Mononuclear cell (primary cell): ENCODE measurements around the gene BPIFB4. TPM values are rescaled to one million over a fixed set of nuclear protein-coding genes. Genes with fewer than 3 reads are reported as not detected.
"Not testable (repeated sequence)": the region's sequence is repeated elsewhere in the genome, so short reads cannot be mapped to it uniquely, and the experiment has no call there.

Experiments
- H3K27me3 ChIP-seq: 2 replicates; pipeline ENCODE4 v1.6.0; 2011; ENCODE audit warnings: low read length, control low read depth; ENCODE audit not compliant: insufficient read depth
- H3K4me1 ChIP-seq: 2 replicates; pipeline ENCODE4 v1.5.1; 2011; ENCODE audit warnings: mild to moderate bottlenecking, low read length, control low read depth; ENCODE audit not compliant: insufficient read depth
- H3K4me3 ChIP-seq: 2 replicates; pipeline ENCODE4 v1.5.1; 2011; ENCODE audit warnings: mild to moderate bottlenecking, low read length, moderate library complexity
- H3K9me3 ChIP-seq: 2 replicates; pipeline ENCODE4 v1.5.1; 2011; ENCODE audit warnings: low read depth, mild to moderate bottlenecking, control low read depth, low read length
- total RNA-seq: library from RNA; depleted of rRNA; stranded (reverse); fragments of >200 nt; gene quantifications from one replicate; pipeline ENCODE4 v1.2.3, GENCODE V29; 2012

Gene BPIFB4
- total RNA-seq, 1 donor = not detected

- Histone ChIP-seq H3K9me3 (no peaks in the 10 kb centered on the region), H3K27me3 (no peaks in the 10 kb centered on the region), H3K4me3 (no peak overlapping the region), H3K4me1 (no peaks in the 10 kb centered on the region)
Measured at GRCh38 chr20:33112547-33113386, 33.3 kb downstream of the BPIFB4 start.

GRCh38 chr20:33113387-33113908, 34.0 kb downstream of the BPIFB4 start:
- no peaks in the 10 kb centered on the region for H3K9me3 ChIP-seq
- H3K4me3 ChIP-seq = no peak overlapping the region
- no peaks in the 10 kb centered on the region for H3K27me3 ChIP-seq
- H3K4me1 ChIP-seq = no peaks in the 10 kb centered on the region

GRCh38 chr20:33115501-33115900, 36.1 kb downstream of the BPIFB4 start:
- not testable (repeated sequence) for H3K27me3 ChIP-seq, H3K4me3 ChIP-seq, H3K4me1 ChIP-seq, H3K9me3 ChIP-seq

DNA sequence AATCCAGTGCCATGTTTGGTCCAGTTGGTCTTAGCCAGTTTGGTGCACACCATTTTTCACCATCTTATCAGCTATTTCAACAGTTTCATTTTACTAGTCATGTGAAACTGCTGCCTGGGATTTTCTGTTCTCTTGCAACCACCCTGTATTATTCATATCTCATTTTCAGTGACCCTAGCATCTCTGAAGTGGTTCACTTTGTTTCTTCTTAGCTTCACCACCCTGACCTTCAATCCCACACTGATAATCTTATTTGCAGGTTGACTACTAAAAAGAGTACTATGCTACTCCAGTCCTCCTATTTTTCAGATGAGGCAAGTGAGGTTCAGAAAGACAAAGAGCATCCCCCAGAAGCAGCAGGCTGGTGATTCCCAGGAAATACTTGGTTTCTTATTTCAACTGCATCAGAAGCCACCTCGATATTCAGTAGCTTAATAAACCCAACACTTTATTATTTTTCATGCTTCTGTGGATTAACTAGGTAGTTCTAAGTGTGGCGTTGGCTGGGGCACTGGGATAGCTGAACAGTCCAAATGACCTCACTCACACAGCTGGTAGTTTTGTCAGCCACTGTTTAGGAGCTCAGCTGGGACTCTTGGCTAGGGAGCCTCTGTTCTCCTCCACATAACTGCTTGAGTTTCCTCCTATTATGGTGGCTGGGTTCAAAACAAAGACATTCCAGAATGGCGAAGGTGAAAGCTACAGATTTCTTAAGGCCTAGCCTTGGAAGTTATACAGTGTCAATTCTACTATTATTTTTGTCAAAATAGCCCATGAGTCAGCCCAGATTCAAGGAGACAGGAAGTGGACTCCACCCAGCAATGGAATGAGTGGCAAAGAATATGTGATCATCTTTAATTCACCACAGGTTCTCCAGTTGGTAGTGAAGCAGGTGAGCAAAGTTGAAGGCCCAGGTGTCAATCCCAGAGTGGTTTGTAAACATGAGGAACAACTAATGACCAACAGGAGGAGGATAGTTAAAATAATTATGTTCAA, 40.6 kb downstream of the BPIFB4 start:
- Histone ChIP-seq H3K27me3 (no peaks in the 10 kb centered on the region), H3K4me3 (no peak overlapping the region), H3K4me1 (no peaks in the 10 kb centered on the region), H3K9me3 (no peaks in the 10 kb centered on the region)

DNA sequence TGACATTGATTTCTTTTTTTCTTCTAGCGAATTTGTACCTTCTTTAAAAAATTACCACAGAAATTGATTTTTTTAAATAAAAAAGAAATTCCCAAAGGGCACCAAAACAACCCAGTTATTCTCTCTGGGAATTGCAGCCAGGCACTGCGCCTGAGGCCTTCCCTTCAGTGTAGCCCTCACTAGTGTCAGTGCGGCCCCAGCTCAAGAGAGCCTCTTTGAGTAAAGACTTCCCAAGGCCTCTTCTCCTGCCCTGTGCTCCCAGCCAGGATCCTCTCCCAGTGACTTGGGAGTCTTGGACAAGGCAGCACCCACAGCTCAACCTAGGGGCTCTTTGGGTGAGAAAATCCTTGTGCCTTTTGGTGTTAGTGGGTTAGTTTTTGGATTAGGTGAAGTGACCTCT, 41.5 kb downstream of the BPIFB4 start:
- Histone ChIP-seq H3K4me1 (no peaks in the 10 kb centered on the region), H3K27me3 (no peaks in the 10 kb centered on the region), H3K9me3 (no peaks in the 10 kb centered on the region), H3K4me3 (no peak overlapping the region)

DNA sequence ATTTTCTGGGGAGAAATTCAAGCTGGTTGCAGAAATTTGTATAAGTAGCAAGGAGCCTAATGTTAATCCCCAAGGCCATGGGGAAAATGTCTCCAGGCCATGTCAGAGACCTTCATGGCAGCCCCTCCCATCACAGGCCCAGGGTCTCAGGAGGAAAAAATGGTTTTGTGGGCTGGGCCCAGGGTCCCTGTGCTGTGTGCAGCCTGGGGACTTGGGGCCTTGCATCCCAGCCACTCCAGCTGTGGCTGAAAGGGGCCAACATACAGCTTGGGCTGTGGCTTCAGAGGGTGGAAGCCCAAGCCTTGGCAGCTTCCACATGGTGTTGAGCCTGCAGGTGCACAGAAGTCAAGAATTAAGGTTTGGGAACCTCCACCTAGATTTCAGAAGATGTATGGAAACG, 42.9 kb downstream of the BPIFB4 start:
- not testable (repeated sequence) for H3K9me3 ChIP-seq, H3K4me3 ChIP-seq, H3K27me3 ChIP-seq, H3K4me1 ChIP-seq

DNA sequence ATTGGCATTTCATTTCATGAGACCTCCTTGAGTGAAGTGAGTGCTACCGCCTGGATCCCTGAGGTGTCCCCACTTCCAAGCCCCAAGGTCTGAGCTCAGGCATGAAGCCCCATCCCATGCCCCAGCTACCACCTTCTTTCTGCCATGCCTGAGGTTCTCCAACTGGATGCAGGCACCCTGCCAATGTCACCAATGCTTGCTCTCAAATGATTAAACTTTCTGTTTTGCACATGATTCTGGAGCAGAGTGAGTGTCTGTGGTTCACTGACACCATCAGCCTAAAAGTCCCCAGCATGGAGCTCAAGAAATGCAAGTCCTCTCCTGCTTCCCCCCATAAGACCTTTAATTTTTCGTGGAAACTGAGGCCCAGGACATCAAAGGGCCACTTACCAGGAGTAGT, 44.8 kb downstream of the BPIFB4 start:
- Histone ChIP-seq H3K27me3 (no peaks in the 10 kb centered on the region), H3K4me1 (no peaks in the 10 kb centered on the region), H3K4me3 (no peak overlapping the region), H3K9me3 (no peaks in the 10 kb centered on the region)

- Histone ChIP-seq H3K27me3 (no peaks in the 10 kb centered on the region), H3K9me3 (no peaks in the 10 kb centered on the region), H3K4me3 (no peak overlapping the region), H3K4me1 (no peaks in the 10 kb centered on the region)
Measured at GRCh38 chr20:33124994-33125393, 45.6 kb downstream of the BPIFB4 start.

DNA sequence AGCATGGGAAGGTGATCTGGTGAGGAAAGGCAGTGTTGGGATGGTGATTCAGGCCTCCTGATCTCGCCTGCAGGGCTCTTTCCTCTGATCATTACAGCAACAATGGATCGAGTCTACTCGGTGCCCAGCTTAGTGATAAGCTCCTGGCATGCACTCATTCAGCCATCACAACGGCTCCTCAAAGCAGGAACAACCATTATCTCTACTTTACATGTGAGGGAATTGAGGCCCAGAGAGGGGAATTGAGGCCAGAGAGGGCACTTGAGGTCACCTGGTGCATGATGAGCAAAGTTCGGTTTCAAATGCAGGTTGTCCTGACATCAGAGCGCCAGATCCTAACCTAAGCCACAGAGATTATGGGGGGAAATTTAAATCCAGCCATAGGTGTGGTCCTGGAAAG, 46.5 kb downstream of the BPIFB4 start:
- H3K9me3 ChIP-seq = no peaks in the 10 kb centered on the region
- no peaks in the 10 kb centered on the region for H3K27me3 ChIP-seq
- H3K4me1 ChIP-seq = no peaks in the 10 kb centered on the region
- no peak overlapping the region for H3K4me3 ChIP-seq

GRCh38 chr20:33127422-33128097, 48.1 kb downstream of the BPIFB4 start:
- no peaks in the 10 kb centered on the region for H3K27me3 ChIP-seq
- H3K4me3 ChIP-seq = no peak overlapping the region
- no peaks in the 10 kb centered on the region for H3K9me3 ChIP-seq
- H3K4me1 ChIP-seq = no peaks in the 10 kb centered on the region

DNA sequence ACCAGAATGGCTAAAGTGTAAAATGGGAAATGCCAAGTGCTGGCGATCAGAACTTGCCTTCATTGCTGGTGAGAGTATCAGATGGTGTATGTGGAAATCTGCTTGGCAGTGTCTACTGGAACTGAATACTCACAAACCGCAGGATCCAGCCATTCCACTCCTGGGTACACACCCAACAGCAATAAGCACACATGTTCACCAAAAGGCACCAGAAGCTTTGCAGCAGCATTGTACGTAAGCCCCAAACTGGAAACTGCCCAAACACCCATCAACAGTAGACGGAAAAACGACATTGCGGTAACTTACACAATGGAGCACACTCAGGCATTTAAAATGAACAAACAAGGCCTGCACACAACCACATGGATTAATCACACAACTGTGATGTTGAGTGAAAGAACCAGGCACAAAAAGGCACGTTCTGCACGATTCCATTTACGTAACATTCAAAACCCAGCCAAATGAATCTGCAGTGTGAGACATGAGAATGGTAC, 51.2 kb downstream of the BPIFB4 start:
- no peaks in the 10 kb centered on the region for H3K4me1 ChIP-seq
- no peaks in the 10 kb centered on the region for H3K9me3 ChIP-seq

GRCh38 chr20:33131949-33132473, 52.6 kb downstream of the BPIFB4 start:
- Histone ChIP-seq H3K4me3 (no peak overlapping the region), H3K27me3 (no peaks in the 10 kb centered on the region), H3K4me1 (no peaks in the 10 kb centered on the region), H3K9me3 (no peaks in the 10 kb centered on the region)

More for the DNA sequence above, 51.2 kb downstream of the BPIFB4 start:
- Histone ChIP-seq H3K4me3 (no peak overlapping the region), H3K27me3 (no peaks in the 10 kb centered on the region)

DNA sequence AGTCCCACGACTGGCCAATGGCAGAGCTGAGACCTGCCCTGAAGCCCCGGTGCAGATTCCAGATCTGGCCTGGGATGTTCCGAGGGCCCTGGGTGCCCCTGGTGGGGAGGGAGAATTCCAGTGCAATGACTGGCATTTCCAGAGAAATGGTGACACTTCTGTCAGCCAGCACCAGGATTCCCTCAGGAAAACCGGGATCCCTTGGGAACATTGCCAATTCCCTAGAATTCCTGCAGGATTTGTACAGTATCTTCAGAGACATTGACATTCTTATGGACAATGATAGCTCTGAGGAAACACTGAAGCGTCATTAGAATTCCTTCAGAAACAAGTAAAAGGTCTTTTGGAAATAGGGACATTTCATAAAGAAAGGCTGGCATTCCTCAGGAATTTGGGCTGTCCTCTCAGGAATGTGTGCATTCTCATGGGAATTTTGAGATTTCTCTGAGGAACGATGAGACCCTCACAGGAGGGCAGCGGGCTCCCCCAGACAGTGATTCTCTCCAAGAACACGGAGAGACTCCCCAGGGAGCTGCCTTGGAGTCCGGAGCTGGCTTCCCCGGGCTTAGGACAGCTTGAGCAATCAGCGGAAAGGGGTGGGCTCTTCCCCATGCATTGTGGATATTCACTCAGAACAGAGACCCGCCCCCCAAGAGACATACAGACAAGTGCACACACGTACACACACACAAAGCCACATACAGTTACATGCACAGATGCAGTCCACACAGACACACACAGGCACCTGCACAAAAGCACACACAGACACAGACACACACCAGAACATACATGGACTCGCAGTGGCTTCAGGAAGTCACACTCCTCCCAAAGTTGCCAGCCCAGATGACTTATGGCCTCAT, 53.3 kb downstream of the BPIFB4 start:
- H3K4me1 ChIP-seq = no peaks in the 10 kb centered on the region
- H3K27me3 ChIP-seq = no peaks in the 10 kb centered on the region
- H3K4me3 ChIP-seq = no peak overlapping the region
- H3K9me3 ChIP-seq = no peaks in the 10 kb centered on the region
